Memory B cell (primary cell): Measurements from ENCODE around the gene SH2B3.
"Not testable (repeated sequence)": the region's sequence is repeated elsewhere in the genome, so short reads cannot be mapped to it uniquely, and the experiment has no call there.

Experiments
- ATAC-seq: fragments of 150-1000 bp; cut with Tn5 transposase; 2 replicates; pipeline ENCODE4 v1.10.0; 2021; ENCODE audit warnings: low read depth, mild to moderate bottlenecking, moderate library complexity
- DNase-seq, 2 donors: peaks; one replicate each; pipeline ENCODE4 v3.0.0; 2022; ENCODE audit warnings: low spot score in 2 of 2
- H3K27ac Mint-ChIP-seq: one replicate; pipeline ENCODE4 v1.8.0; 2022; ENCODE audit warnings: mild to moderate bottlenecking, moderate library complexity, mixed read lengths
- H3K27me3 Mint-ChIP-seq: one replicate; pipeline ENCODE4 v1.8.0; 2022; ENCODE audit warnings: mixed read lengths
- H3K36me3 Mint-ChIP-seq: one replicate; pipeline ENCODE4 v1.8.0; 2022; ENCODE audit warnings: mild to moderate bottlenecking, mixed read lengths
- H3K4me1 Mint-ChIP-seq: one replicate; pipeline ENCODE4 v1.8.0; 2022; ENCODE audit warnings: mixed read lengths
- H3K4me3 Mint-ChIP-seq: one replicate; pipeline ENCODE4 v1.8.0; 2022; ENCODE audit warnings: mild to moderate bottlenecking, moderate library complexity, mixed read lengths
- H3K9me3 Mint-ChIP-seq: one replicate; pipeline ENCODE4 v1.8.0; 2022; ENCODE audit warnings: mixed read lengths

SH2B3 gene

GRCh38 chr12:111396271-111396670 lies 9.5 kb upstream of the SH2B3 start:
- H3K4me3 Mint-ChIP-seq: not testable (repeated sequence)

GRCh38 chr12:111396726-111397445 lies 8.8 kb upstream of the SH2B3 start:
- H3K4me3 Mint-ChIP-seq: peak overlapping the region; percentile 91
- no peaks in the 10 kb centered on the region for H3K9me3 Mint-ChIP-seq
- no peaks in the 10 kb centered on the region for H3K36me3 Mint-ChIP-seq
- peaks cover 22% of the 10 kb centered on the region for H3K4me1 Mint-ChIP-seq
- DNase-seq (peak; percentile 90 to 96), ATAC-seq (peak; percentile 93)
- H3K27me3 Mint-ChIP-seq: no peaks in the 10 kb centered on the region
- H3K27ac Mint-ChIP-seq: peak overlapping the region; percentile 78

More at GRCh38 chr12:111396271-111396670, 9.5 kb upstream of the SH2B3 start:
- H3K27ac Mint-ChIP-seq, DNase-seq, H3K36me3 Mint-ChIP-seq, H3K9me3 Mint-ChIP-seq, H3K27me3 Mint-ChIP-seq, ATAC-seq: not testable (repeated sequence)
- peaks cover 22% of the 10 kb centered on the region for H3K4me1 Mint-ChIP-seq

- Mint-ChIP-seq H3K36me3 (no peaks in the 10 kb centered on the region), H3K27ac (no peak overlapping the region), H3K27me3 (no peaks in the 10 kb centered on the region), H3K4me3 (no peak overlapping the region), H3K4me1 (peaks cover 31% of the 10 kb centered on the region), H3K9me3 (no peaks in the 10 kb centered on the region)
- no peak for ATAC-seq
- no peak for DNase-seq
These were observed 7.2 kb upstream of the SH2B3 start for GRCh38 chr12:111398530-111398929.

GRCh38 chr12:111399741-111400404 lies 5.8 kb upstream of the SH2B3 start:
- not testable (repeated sequence) for H3K9me3 Mint-ChIP-seq, H3K27me3 Mint-ChIP-seq, H3K4me3 Mint-ChIP-seq, DNase-seq, H3K36me3 Mint-ChIP-seq, ATAC-seq
- Mint-ChIP-seq H3K4me1 (peaks cover 43% of the 10 kb centered on the region), H3K27ac (peak overlapping the region; percentile 29)

GRCh38 chr12:111401167-111401605 lies 4.5 kb upstream of the SH2B3 start:
- ATAC-seq (no peak), DNase-seq (no peak)
- peaks cover 43% of the 10 kb centered on the region for H3K4me1 Mint-ChIP-seq
- H3K36me3 Mint-ChIP-seq: no peaks in the 10 kb centered on the region
- H3K9me3 Mint-ChIP-seq: no peaks in the 10 kb centered on the region
- no peak overlapping the region for H3K4me3 Mint-ChIP-seq
- no peak overlapping the region for H3K27ac Mint-ChIP-seq
- H3K27me3 Mint-ChIP-seq: no peaks in the 10 kb centered on the region

GRCh38 chr12:111402490-111402824 lies 3.3 kb upstream of the SH2B3 start:
- H3K4me1 Mint-ChIP-seq: peaks cover 43% of the 10 kb centered on the region
- H3K9me3 Mint-ChIP-seq, H3K36me3 Mint-ChIP-seq, DNase-seq, ATAC-seq, H3K27me3 Mint-ChIP-seq: not testable (repeated sequence)
- peak overlapping the region; percentile 99 for H3K27ac Mint-ChIP-seq
- peak overlapping the region; percentile 83 for H3K4me3 Mint-ChIP-seq

- DNase-seq: peak; percentile 50 to 58
- Mint-ChIP-seq H3K27me3 (no peaks in the 10 kb centered on the region), H3K9me3 (no peaks in the 10 kb centered on the region), H3K27ac (peak overlapping the region; percentile 99), H3K36me3 (no peaks in the 10 kb centered on the region), H3K4me3 (peak overlapping the region; percentile 97), H3K4me1 (peaks cover 48% of the 10 kb centered on the region)
- peak; percentile 9 for ATAC-seq
These were observed 1.2 kb upstream of the SH2B3 start for GRCh38 chr12:111404362-111405148.

GRCh38 chr12:111405149-111405858 lies 419 bp upstream of the SH2B3 start:
- ATAC-seq: peak; percentile 64
- Mint-ChIP-seq H3K27me3 (no peaks in the 10 kb centered on the region), H3K36me3 (no peaks in the 10 kb centered on the region), H3K4me3 (peak overlapping the region; percentile 97), H3K9me3 (no peaks in the 10 kb centered on the region), H3K4me1 (peaks cover 45% of the 10 kb centered on the region), H3K27ac (peak overlapping the region; percentile 99)
- DNase-seq: peak; percentile 99

- H3K9me3 Mint-ChIP-seq: no peaks in the 10 kb centered on the region
- H3K27ac Mint-ChIP-seq: peak overlapping the region; percentile 93
- DNase-seq (peak; percentile 47 to 53), ATAC-seq (peak; percentile 11)
- peaks cover 48% of the 10 kb centered on the region for H3K4me1 Mint-ChIP-seq
- H3K27me3 Mint-ChIP-seq: no peaks in the 10 kb centered on the region
- no peaks in the 10 kb centered on the region for H3K36me3 Mint-ChIP-seq
- H3K4me3 Mint-ChIP-seq: peak overlapping the region; percentile 84
These were observed 1.0 kb downstream of the SH2B3 start for GRCh38 chr12:111406474-111407376.

GRCh38 chr12:111407377-111408115 lies 1.8 kb downstream of the SH2B3 start:
- H3K4me3 Mint-ChIP-seq: peak overlapping the region; percentile 84
- no peaks in the 10 kb centered on the region for H3K36me3 Mint-ChIP-seq
- no peaks in the 10 kb centered on the region for H3K27me3 Mint-ChIP-seq
- DNase-seq (peak in 1 of 2 donors; percentile 48), ATAC-seq (no peak)
- no peaks in the 10 kb centered on the region for H3K9me3 Mint-ChIP-seq
- peaks cover 56% of the 10 kb centered on the region for H3K4me1 Mint-ChIP-seq
- peak overlapping the region; percentile 93 for H3K27ac Mint-ChIP-seq

GRCh38 chr12:111408116-111408440 lies 2.4 kb downstream of the SH2B3 start:
- H3K27ac Mint-ChIP-seq: peak overlapping the region; percentile 93
- peaks cover 57% of the 10 kb centered on the region for H3K4me1 Mint-ChIP-seq
- no peak for DNase-seq
- ATAC-seq: no peak
- no peaks in the 10 kb centered on the region for H3K36me3 Mint-ChIP-seq
- H3K4me3 Mint-ChIP-seq: peak overlapping the region; percentile 84
- H3K27me3 Mint-ChIP-seq: no peaks in the 10 kb centered on the region
- no peaks in the 10 kb centered on the region for H3K9me3 Mint-ChIP-seq

- Mint-ChIP-seq H3K36me3 (peaks cover 2% of the 10 kb centered on the region), H3K4me1 (peaks cover 58% of the 10 kb centered on the region), H3K4me3 (peak overlapping the region; percentile 70), H3K27ac (peak overlapping the region; percentile 93), H3K9me3 (no peaks in the 10 kb centered on the region), H3K27me3 (no peaks in the 10 kb centered on the region)
- DNase-seq (no peak), ATAC-seq (no peak)
These were observed 3.1 kb downstream of the SH2B3 start for GRCh38 chr12:111408686-111409402.
